ENCODE measurements around the gene TOX3. TPM values are rescaled to one million over a fixed set of nuclear protein-coding genes. Genes with fewer than 3 reads are reported as not detected.

Gene TOX3
- total and polyA plus RNA-seq, 2 of the 8 experiments (the other 6 are each of a cell fraction or from before 2014, with no cell fraction given) = 16.7 to 31.2 TPM

DNA sequence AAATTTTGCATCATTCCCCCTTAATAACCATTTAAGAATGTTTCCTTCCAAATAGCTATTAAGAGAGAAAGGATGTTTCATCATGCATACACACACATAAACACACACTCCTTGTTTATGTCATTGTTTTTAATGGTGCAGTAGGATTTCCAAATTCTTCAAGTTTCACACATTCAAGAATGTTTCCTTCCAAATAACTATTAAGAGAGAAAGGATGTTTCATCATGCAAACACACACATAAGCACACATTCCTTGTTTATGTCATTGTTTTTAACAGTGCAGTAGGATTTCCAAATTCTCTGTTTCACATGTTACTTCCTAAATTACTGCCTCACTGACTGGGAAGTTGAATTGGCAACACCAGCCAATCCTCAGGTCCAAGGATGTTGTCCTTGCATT is 7.8 kb downstream of the TOX3 start (continued):
- TF ChIP-seq, protein P1, sequence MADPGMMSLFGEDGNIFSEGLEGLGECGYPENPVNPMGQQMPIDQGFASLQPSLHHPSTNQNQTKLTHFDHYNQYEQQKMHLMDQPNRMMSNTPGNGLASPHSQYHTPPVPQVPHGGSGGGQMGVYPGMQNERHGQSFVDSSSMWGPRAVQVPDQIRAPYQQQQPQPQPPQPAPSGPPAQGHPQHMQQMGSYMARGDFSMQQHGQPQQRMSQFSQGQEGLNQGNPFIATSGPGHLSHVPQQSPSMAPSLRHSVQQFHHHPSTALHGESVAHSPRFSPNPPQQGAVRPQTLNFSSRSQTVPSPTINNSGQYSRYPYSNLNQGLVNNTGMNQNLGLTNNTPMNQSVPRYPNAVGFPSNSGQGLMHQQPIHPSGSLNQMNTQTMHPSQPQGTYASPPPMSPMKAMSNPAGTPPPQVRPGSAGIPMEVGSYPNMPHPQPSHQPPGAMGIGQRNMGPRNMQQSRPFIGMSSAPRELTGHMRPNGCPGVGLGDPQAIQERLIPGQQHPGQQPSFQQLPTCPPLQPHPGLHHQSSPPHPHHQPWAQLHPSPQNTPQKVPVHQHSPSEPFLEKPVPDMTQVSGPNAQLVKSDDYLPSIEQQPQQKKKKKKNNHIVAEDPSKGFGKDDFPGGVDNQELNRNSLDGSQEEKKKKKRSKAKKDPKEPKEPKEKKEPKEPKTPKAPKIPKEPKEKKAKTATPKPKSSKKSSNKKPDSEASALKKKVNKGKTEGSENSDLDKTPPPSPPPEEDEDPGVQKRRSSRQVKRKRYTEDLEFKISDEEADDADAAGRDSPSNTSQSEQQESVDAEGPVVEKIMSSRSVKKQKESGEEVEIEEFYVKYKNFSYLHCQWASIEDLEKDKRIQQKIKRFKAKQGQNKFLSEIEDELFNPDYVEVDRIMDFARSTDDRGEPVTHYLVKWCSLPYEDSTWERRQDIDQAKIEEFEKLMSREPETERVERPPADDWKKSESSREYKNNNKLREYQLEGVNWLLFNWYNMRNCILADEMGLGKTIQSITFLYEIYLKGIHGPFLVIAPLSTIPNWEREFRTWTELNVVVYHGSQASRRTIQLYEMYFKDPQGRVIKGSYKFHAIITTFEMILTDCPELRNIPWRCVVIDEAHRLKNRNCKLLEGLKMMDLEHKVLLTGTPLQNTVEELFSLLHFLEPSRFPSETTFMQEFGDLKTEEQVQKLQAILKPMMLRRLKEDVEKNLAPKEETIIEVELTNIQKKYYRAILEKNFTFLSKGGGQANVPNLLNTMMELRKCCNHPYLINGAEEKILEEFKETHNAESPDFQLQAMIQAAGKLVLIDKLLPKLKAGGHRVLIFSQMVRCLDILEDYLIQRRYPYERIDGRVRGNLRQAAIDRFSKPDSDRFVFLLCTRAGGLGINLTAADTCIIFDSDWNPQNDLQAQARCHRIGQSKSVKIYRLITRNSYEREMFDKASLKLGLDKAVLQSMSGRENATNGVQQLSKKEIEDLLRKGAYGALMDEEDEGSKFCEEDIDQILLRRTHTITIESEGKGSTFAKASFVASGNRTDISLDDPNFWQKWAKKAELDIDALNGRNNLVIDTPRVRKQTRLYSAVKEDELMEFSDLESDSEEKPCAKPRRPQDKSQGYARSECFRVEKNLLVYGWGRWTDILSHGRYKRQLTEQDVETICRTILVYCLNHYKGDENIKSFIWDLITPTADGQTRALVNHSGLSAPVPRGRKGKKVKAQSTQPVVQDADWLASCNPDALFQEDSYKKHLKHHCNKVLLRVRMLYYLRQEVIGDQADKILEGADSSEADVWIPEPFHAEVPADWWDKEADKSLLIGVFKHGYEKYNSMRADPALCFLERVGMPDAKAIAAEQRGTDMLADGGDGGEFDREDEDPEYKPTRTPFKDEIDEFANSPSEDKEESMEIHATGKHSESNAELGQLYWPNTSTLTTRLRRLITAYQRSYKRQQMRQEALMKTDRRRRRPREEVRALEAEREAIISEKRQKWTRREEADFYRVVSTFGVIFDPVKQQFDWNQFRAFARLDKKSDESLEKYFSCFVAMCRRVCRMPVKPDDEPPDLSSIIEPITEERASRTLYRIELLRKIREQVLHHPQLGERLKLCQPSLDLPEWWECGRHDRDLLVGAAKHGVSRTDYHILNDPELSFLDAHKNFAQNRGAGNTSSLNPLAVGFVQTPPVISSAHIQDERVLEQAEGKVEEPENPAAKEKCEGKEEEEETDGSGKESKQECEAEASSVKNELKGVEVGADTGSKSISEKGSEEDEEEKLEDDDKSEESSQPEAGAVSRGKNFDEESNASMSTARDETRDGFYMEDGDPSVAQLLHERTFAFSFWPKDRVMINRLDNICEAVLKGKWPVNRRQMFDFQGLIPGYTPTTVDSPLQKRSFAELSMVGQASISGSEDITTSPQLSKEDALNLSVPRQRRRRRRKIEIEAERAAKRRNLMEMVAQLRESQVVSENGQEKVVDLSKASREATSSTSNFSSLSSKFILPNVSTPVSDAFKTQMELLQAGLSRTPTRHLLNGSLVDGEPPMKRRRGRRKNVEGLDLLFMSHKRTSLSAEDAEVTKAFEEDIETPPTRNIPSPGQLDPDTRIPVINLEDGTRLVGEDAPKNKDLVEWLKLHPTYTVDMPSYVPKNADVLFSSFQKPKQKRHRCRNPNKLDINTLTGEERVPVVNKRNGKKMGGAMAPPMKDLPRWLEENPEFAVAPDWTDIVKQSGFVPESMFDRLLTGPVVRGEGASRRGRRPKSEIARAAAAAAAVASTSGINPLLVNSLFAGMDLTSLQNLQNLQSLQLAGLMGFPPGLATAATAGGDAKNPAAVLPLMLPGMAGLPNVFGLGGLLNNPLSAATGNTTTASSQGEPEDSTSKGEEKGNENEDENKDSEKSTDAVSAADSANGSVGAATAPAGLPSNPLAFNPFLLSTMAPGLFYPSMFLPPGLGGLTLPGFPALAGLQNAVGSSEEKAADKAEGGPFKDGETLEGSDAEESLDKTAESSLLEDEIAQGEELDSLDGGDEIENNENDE (IDR thresholded peaks at IDR 0.05; ENCODE audit: insufficient replicate concordance, low read length) = no peak
- TF ChIP-seq GABPA (IDR thresholded peaks at IDR 0.05; ENCODE audit: borderline replicate concordance, insufficient read depth, low read length) (no peak), POLR2A (IDR thresholded peaks at IDR 0.05; ENCODE audit: control extremely low read depth in 1 of 2, low read depth in 2 of 2, low read length in 2 of 2) (no peak), POLR2AphosphoS5 (IDR thresholded peaks at IDR 0.05; ENCODE audit: low read depth, low read length) (no peak), CREB1 (IDR thresholded peaks at IDR 0.05) (no peak), TBP (IDR thresholded peaks at IDR 0.05; ENCODE audit: low read depth, low read length) (no peak), EZH2 (IDR thresholded peaks at IDR 0.05; ENCODE audit: low read depth, low read length, severe bottlenecking) (no peak), SP1 (IDR thresholded peaks at IDR 0.05; ENCODE audit: low read depth, low read length) (no peak), PHF8 (conservative IDR thresholded peaks at IDR 0.05; ENCODE audit: low read depth, low read length) (no peak)

Measured in H1 (cell line).